NK-92 (cell line): ENCODE results near the gene GPR62.
"Not testable (repeated sequence)": the region's sequence is repeated elsewhere in the genome, so short reads cannot be mapped to it uniquely, and the experiment has no call there.

Source experiments
- DNase-seq: peaks from one replicate; lab custom pipeline; 2025; ENCODE audit not compliant: unreplicated experiment; lab: John Stamatoyannopoulos, UW

Gene GPR62

DNA sequence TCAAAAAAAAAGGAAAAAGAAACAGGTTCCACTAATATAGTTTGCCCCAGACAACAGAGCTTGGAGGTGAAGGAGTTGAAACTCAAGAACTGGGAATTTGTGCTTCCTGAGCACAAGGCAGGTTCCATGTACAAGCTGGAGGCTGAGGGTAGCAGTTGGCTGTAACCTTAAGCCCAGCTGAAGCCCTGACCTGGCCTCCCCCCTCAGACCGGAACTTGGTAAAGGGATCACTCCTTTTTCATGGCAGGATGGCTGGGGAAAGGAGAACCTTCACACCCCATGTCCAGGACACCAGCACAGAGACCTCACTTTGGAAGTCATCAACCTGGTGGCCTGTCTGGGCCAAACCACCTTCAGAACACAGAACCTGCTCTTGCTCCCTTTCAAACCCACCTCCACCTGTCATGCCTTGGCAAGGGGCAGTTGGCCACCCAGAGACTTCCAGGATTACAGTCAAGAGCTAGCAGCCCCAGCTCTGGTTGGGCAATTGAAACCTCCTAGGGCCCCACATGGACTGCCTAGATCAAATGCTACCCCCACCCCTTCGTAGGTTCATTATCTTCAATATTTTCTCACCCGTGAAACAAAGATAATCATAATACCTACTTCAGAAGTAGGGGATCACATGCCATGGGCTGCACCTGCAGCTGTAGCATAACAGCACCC is 37.0 kb downstream of the GPR62 start:
- DNase-seq = no peak

DNA sequence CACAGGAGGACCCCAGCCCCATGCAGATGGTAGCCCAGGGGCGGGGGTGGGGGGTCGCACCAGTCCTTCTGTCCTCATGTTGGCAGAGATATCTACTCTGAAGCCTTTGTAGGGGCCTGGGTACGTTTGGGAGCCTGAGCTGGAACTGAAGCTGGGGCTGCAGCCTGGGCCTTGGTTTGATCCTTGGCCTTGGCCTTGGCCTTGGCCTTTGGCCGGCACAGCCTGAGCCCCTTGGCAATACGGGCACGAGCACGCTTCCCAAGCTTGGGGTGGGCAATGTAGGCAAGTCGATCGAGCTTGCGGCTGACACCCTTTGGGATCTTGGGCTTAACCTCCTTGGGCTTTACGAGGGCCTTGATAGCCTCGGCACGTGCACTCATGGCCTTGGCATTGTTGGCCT is 38.5 kb downstream of the GPR62 start:
- not testable (repeated sequence) for DNase-seq

DNA sequence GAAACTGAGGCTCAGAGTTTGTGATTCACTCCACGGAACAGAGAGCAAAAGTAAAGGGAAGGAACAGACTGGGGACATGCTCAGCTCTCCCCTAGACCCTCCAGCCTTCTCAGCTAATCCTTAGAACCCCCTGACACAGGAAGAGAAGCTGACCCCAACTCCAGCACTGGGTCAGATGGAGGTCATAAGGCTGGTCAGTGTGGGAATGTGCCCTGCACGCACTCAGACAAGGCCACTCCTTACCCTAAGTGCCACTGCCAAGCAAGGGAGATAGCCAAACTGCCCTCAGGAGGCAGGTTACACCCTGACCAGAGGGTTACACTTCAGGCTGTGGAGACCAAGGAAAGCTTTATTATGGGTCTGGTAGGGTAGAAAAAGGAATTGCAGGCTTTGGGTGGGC is 39.3 kb downstream of the GPR62 start:
- DNase-seq = no peak

DNA sequence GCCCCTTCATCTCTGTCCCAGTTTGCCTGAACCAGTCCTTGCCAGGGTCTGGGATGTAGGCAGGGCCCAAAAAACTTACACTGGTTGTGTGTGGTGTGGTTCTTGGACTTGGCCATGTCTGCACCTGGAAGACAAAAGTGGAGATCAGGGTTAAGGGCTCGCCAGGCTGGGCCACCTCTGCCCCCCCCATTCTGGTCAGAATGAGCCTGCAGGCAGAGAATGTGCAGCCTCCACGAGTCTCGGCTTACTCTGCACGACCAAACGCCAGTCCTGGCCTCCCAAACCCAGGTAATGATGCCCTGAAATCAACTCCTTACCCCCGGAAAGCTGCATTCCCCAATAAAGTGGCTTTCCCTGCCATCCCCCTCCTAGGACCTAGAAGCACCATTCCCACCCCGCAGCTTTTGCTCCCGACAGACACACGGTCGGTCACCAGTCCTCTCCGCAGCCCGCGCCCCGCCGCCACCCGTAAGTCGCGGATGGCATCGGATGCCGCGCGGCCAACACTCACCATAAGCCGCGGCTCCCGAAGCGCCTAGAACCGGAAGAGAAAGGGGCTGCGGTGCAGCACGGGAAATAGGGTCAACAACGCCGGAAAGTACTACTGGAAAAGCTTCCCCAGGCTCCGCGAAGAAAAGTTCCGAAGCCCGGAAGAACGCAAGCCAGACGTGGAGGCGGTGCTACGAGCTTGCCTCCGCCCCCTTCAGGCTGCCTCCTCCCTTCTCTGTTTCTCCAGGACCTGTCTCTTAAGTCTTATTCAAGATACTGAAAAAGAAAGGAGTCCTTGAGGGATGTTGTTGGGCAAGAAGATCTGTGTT is 40.4 kb downstream of the GPR62 start, which contains the start of gene RPL29:
TSS of gene RPL29 (minus strand) at position 550 of the 818 bp plus-strand sequence. CDS start at position 116, 434 bp downstream.
- DNase-seq = peak; percentile 59

DNA sequence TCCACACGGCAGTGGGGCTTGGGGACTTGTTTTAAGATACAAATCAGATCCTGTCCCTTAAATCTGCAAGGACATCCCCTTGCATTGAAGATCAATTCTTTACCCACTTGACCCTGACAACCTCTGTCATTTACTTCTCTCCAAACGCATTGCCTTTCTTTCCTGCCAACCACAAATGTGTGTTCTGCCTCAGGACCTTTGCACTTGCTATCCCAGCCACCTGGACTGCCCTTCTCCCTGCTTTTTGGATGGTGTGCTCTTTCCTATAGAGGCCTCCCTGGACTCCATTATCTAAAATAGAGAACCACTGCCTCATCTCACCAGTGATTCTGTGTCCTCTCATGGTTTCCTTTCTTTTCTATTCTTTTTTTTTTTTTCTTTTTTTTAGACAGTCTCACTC is 42.0 kb downstream of the GPR62 start:
- no peak for DNase-seq

DNA sequence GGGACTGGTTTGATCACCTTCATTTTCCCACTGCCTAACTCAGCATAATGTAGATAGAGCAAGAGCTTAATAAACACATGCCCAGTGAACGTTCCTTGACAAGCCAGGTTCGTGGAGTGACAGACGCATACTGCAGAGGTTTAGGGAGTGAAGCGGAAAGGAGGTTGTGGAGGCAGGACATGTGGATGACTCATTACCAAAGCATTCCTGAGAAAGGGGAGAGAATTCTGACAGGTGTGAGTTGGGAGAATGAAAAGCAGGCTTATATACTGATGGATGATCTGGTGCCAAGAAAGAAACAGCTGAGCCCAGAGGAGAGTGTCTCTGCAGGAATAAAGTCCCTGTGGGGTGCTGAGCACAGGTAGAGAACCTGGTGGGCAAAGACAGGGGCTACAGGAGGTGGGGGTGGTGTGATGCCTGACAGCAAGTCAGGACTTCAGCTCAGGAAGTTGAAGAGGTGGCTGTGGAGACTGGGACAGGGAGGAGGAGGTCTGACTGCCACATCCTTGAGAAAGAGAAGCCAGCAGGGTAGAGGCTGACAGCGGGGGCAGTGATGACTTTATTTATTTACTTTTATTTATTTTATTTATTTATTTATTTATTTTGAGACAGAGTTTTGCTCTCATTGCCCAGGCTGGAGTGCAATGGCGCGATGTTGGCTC is 42.9 kb downstream of the GPR62 start:
- DNase-seq = no peak

DNA sequence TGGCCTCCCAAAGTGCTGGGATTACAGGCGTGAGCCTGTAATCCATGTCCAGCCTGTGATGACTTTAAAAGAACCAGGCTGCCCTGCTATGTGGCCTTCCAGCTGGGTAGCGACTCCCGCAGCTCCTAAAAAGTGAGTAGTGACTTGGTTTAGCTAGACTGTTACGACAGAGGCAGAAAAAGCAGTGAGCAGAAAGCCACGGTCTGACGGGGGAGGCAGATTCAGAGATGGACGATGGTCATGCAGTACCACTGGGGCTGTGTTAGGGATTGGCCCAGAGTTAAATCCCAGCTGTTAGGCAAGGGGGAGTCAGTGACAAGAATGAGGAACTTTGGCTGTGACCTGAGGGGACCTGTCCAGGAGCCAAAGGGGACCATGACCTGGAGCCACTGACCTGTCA is 43.6 kb downstream of the GPR62 start:
- no peak for DNase-seq

DNA sequence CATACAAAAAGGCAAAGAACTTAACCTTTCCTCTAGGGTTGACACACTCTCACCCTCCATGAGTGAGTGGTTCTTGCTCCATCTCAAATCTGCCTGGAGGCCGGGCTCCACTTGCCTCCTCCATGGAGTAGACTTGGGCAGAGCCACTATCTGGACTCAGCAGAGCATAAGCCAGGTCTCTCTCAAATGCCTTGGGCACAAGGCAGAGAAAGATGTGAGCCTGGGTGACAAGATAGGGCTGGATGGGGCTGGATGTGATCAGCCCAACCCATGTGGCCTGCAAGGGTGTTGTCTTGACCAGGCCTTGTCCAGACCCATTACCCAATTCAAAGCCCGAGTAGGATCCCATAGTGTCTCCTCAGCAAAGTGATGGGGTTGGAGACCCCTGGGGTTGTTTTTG is 44.7 kb downstream of the GPR62 start:
- DNase-seq = no peak

DNA sequence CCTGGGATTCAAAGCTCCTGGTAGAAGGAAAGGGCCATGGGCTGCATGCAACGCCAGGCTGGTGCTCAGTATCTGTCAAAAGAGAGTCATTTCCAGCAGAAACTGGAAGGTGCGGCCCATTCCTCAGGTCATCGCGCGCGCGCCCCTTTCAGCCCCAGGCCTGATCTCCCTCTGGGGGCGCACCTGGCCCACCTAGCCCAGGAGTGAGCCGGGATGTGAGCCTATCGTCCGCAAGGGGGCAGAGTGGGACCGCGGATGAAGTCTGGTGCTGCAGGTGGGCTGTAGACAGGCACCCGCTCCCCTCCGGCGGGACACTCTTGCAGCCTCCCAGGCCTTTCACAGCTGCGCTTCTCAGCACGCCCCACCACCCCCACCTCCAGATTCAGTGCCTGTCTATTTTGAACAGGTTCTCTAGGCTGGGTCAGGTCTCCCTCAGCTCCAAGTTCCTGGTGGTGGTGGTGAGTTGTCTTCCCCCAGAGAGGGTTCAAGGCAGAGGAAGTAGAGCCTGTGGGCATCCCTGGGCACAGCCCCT is 46.3 kb downstream of the GPR62 start:
- no peak for DNase-seq

DNA sequence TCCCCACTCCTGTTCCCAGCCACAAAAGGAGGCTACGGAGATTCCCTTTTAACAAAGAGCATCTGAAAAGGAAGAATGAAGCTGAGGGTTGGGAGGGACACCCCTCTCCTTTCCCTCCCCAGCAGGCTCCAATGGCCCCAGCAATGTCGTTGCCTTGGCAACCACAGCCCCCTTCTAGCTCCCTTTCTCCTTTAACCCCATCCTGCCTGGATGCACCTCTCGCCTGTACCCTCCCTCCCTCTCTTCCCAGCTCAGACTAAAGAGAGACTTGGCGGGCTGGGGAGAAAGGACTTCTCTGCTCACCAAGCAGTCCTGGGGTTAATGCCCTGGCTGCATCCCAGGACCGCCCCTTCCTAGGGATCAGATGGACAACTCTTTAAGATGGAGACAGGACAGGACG is 47.6 kb downstream of the GPR62 start:
- no peak for DNase-seq

DNA sequence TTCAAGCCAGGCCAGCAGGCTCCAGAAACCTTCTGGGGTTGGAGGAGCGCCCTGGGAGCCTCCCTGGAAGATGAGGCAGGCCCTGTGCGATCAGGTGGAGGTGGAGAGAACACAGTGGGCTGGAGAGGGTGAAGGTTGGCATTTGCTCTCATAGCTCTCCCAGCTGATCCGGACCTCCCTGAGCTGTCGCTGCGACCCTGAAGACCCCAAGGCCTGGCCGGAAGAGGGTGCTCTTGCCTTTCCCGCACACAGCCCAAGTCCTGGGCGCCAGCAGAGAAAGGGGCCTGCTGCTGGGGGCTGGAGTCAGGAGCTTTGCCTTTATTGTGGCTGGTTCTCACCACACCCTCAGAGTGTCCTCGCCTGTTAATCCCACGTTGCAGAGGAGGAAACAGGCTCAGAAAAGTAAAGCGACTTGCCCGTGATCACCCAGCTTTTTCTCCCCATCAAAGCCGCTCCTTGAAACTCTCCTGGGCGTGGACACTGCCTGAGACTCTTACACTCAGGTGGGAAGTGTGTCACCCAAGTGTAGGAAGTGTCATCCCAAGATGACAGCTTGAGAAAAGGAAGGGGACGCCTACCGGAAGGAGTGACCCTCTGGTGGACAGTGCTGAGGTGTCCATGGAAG is 49.1 kb downstream of the GPR62 start:
- DNase-seq = no peak

DNA sequence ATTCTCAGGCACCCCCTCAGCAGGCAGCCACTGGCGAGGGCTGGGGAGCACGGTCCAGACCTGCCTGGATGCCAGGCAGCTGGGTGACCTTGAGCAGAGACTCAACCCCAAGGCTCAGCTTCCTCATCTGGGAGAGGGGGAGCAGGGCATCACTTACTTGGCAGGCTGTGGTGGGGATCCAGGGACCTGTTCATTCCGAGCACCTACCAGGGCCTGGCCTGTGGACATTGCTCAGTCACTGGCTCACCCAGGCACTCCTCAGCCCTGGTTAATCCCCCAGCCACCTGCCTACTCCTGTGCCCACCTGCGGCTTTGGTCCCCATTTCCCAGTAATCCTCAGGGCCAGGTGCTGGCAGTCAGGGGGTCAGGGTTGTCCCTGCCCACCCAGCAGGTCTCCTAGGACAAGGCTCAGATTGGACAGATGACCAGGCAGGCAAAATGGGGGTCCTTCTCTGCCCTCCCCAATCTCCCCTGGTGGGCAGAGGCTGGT is 49.8 kb downstream of the GPR62 start:
- no peak for DNase-seq

DNA sequence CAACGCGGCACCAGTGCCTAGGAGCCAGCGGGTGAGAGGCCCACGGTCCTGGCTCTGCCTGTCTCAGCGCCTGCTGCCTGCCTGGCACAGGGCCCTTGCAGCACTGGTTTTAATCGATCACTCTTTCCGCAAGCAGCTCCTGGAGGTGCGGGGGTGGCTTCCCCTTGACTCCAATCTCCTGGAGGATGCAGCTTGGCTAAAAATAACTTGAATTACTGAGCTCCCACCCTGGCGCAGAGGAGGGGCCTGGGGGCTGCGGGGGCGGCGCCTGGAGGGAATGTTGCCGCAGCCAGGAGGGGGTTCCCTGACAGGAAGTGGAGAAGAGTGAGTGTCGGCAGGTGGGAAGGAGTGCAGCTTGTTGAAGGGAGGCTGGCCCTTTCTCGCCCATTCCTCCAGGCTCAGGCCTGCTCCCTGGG is 50.4 kb downstream of the GPR62 start:
- no peak for DNase-seq

DNA sequence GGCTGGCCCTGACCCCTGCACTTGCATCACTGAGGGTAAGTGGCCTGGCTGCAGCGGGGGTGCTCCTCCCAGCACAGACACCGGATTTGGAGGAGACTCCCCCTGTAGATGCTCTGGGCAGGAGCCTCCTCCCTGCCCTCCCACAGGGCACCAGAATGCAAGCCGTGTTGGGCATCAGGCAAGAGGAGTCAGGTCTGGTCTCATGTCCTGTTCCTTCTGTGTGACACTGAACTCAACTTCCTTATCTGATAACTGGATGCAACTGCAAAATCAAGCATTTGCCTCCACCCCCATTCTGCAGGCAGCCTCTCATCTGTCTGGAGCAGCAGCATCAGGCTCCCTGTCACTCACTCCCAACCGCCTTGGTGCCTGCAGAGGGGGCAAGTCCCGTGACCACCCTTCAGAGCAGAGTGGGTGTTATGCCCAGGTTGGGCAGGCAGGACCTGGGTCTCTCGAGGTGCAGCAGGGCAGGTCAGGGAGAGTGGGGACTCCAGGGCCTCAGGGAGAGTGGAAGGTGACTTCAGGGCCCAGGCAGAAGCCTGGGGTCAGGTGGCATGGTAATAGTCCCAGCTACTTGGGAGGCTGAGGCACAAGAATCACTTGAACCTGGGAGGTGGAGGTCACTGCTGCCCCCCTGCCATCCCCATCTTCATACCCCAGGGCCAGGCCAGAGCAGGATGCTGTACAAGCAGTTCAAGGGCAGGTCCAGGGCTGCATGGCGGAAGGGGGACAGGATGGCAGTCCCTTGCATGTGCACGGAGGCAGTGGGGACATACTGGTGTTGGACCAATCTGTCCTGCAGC is 51.0 kb downstream of the GPR62 start:
- no peak for DNase-seq

DNA sequence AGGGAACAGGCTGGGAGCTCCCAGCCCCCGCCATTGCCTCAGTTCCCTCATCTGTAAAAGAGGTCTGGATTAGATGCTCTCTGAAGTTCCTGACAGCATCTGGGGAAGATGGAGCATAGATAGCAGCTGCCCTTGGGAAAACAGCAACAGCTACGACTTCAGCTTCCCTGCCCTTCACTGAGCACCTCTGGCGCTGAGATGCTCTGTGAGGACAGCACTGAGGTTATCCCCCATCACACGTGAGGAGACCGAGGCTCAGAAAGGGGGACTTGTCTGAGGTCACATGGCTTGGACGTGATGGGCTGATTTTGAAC is 51.6 kb downstream of the GPR62 start:
- DNase-seq = no peak
